Adrenal gland (tissue), 12 donors: ENCODE measurements around the gene TTC23. TPM values are rescaled to one million over a fixed set of nuclear protein-coding genes. Genes with fewer than 3 reads are reported as not detected.

ENCODE experiments used
- DNase-seq, 7 donors: peaks; one replicate each; pipeline ENCODE4 v3.0.0-alpha.2; 2019 to 2020
- H3K27ac ChIP-seq, 5 donors: fragments of 200-600 bp; sonication (generic) in 4 of 5; 1 replicate in 3 of 5; 2 replicates in 2 of 5; pipeline versions ENCODE4 v1.5.1 to v1.8.0; 2016 to 2020; ENCODE audit warnings: mild to moderate bottlenecking in 1 of 5
- H3K27me3 ChIP-seq: fragments of 200-600 bp; 2 replicates; pipeline ENCODE4 v1.8.0; 2021
- H3K36me3 ChIP-seq, 2 donors: fragments of 200-600 bp; replicated peaks in 1 of 2; 1 replicate in 1 of 2; 2 replicates in 1 of 2; pipeline versions ENCODE4 v1.5.1 to v1.8.0; 2018 to 2022
- H3K4me1 ChIP-seq, 2 donors: fragments of 200-600 bp; replicated peaks in 1 of 2; 1 replicate in 1 of 2; 2 replicates in 1 of 2; pipeline versions ENCODE4 v1.5.1 to v1.8.0; 2018 to 2021
- H3K4me3 ChIP-seq, 4 donors: fragments of 200-600 bp; sonication (generic) in 3 of 4; one replicate each; pipeline ENCODE4 v1.5.1; 2016 to 2018
- H3K9me3 ChIP-seq, 3 donors: fragments of 200-600 bp; sonication (generic) in 1 of 3; replicated peaks in 1 of 3; 1 replicate in 2 of 3; 2 replicates in 1 of 3; pipeline versions ENCODE4 v1.5.1 to v1.8.0; 2016 to 2021
- POLR2A ChIP-seq, 2 donors: fragments of 450-650 bp; IDR thresholded peaks; one replicate each; pipeline ENCODE4 v1.6.1; 2017; ENCODE audit warnings: antibody characterized with exemption in 2 of 2, mild to moderate bottlenecking in 2 of 2, moderate library complexity in 1 of 2
- WGBS, 4 donors: extraction: QIAGEN DNeasy Blood & Tissue Kit in 2 of 4; methylation state at CpG; one replicate each; pipeline versions ENCODE4 v1.1.5 to v1.1.7; 2013 to 2017; 5-methylcytosine and 5-hydroxymethylcytosine counted together
- intact Hi-C, 2 donors: fragments of 100-400 bp; cut with DNase I; formaldehyde crosslinking; loops; one replicate each; pipeline versions ENCODE4 v1.14.1 to v1.15.0; 2022 to 2023
- polyA plus RNA-seq, 3 donors: library from polyadenylated mRNA; stranded (reverse); fragments of 200-250 nt in 2 of 3; fragments of 350-450 nt in 1 of 3; fragmentation: Illumina TruSeq in 1 of 3; extraction: RNeasy Lipid Tissue Mini Kit (QIAGEN cat#74804) in 1 of 3; gene quantifications; one replicate each; pipeline ENCODE4 v1.2.3, GENCODE V29; 2013 to 2014
- total RNA-seq, 9 donors: library from RNA; depleted of rRNA in 4 of 9; stranded (reverse); fragments of >200 nt in 4 of 9; fragments of 120-200 nt in 1 of 9; fragmentation: NEBNext Ultra II Directional in 1 of 9; extraction: Animal tissue kit (Norgen Biotek cat#: 25700) in 1 of 9; gene quantifications; one replicate each; pipeline versions ENCODE4 v1.1.0 to v1.2.4, GENCODE V29; 2013 to 2023
- TF ChIP-seq, protein P1 (sequence below), 6 experiments: fragments of 450-650 bp in 4 of 6; fragments of 200-600 bp in 2 of 6; sonication (generic) in 1 of 6; IDR thresholded peaks; 1 replicate in 5 of 6; 2 replicates in 1 of 6; pipeline versions ENCODE4 v1.5.1 to v1.8.0; 2016 to 2021; ENCODE audit warnings: antibody characterized with exemption in 6 of 6, mild to moderate bottlenecking in 2 of 6, moderate library complexity in 1 of 6
- donor health status: healthy with polysubstance abuse.
- donor health status: Bipolar disorder and iron deficiency.
- donor health status: DM: yes; HTN: yes; CAD: no.
- donor health status: DM: no; HTN: no; CAD: no.
- donor health status: DM: no; HTN: no; CAD: no.
- donor health status: DM: yes; HTN: yes; CAD: no.

TTC23 gene
- total and polyA plus RNA-seq, 12 donors: 10.9 to 42.0 (median 22.6) TPM

DNA sequence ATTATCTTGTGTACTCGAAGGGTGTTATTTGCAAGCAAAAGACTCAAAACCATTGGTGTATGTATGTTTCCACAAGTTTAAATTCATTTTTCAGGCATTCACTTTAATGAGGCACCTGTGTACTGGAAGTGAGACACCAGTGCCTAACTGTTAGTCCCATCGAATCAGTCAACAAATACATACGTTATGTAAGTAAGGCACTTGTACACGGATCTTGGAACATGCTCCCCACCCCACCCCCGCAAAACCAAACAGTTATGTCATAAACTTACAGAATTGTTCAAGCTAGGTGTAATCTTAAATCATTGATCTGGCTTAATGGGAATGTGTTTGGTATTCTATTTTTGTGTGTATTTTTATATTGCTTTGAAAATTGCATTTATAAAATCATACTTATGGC, 19.1 kb upstream of the TTC23 start:
- intact Hi-C loops: no loop called here
- 75 to 87% (median 82%) methylated on average over 5 of the region's 5 CpGs for WGBS, 4 donors
- no peak for DNase-seq

DNA sequence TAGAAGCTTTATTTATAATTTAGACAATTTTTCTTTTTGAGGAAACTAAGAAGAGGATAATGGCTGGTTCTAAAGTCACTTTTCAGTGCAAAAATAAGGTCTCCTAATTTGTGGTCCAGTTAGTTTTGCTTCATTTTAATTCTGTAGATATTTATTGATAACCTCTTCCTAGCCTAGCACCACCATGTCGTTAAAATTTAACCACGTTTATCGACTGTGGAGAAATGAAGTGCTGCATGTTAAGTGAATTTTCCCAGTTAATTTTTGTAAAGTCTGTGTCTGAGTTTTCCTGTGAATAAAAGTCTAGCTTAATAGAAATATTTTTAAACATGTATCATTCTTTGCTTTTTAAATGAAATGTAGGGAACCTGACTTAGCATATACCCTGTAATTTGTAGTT, 18.6 kb upstream of the TTC23 start:
- no peak for DNase-seq
- no peaks in the 10 kb centered on the region for H3K27me3 ChIP-seq
- H3K36me3 ChIP-seq: no peaks in the 10 kb centered on the region
- no peak for TF ChIP-seq POLR2A (IDR thresholded peaks at IDR 0.05)
- TF ChIP-seq, protein P1, sequence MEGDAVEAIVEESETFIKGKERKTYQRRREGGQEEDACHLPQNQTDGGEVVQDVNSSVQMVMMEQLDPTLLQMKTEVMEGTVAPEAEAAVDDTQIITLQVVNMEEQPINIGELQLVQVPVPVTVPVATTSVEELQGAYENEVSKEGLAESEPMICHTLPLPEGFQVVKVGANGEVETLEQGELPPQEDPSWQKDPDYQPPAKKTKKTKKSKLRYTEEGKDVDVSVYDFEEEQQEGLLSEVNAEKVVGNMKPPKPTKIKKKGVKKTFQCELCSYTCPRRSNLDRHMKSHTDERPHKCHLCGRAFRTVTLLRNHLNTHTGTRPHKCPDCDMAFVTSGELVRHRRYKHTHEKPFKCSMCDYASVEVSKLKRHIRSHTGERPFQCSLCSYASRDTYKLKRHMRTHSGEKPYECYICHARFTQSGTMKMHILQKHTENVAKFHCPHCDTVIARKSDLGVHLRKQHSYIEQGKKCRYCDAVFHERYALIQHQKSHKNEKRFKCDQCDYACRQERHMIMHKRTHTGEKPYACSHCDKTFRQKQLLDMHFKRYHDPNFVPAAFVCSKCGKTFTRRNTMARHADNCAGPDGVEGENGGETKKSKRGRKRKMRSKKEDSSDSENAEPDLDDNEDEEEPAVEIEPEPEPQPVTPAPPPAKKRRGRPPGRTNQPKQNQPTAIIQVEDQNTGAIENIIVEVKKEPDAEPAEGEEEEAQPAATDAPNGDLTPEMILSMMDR (IDR thresholded peaks at IDR 0.05): no peak
- WGBS, 4 donors: 91 to 96% (median 94%) methylated on average over 3 of the region's 3 CpGs
- H3K4me1 ChIP-seq: no peaks in the 10 kb centered on the region
- H3K4me3 ChIP-seq: no peak overlapping the region
- H3K27ac ChIP-seq: no peak overlapping the region
- H3K9me3 ChIP-seq: no peaks in the 10 kb centered on the region
- intact Hi-C loops: no loop called here

More for the DNA sequence above, 19.1 kb upstream of the TTC23 start:
- Histone ChIP-seq H3K36me3 (no peaks in the 10 kb centered on the region), H3K9me3 (no peaks in the 10 kb centered on the region), H3K27me3 (no peaks in the 10 kb centered on the region), H3K4me1 (no peaks in the 10 kb centered on the region), H3K4me3 (no peak overlapping the region), H3K27ac (no peak overlapping the region)
- TF ChIP-seq, protein P1 (IDR thresholded peaks at IDR 0.05): no peak
- TF ChIP-seq POLR2A (IDR thresholded peaks at IDR 0.05): no peak

DNA sequence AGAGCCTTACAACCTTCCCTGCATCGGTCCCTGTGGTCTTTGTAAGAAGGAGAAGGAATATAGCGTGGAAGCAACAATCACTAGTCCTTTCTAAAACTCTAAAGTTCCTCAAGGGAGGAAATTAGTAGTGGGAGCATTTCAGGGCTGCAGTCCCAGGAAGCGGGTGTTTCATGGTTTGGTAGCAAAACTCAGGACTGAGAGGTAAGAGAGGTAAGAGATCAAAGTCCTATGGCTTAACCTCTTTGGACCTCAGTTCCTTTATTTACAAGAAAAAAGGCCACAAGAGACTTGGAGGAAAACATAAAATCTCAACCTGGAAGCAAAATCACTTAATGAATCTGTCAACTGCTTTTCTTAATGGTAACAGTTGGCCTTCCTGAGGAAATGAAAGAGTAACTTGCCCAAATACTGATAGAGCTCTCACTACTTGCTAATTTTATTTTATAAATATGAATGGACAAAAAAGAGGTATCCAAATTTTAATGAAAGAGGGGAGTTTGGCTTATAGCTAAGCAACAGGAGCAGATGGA, 16.2 kb upstream of the TTC23 start:
- no peaks in the 10 kb centered on the region for H3K36me3 ChIP-seq
- no peaks in the 10 kb centered on the region for H3K9me3 ChIP-seq
- no peak overlapping the region for H3K4me3 ChIP-seq
- no peak overlapping the region for H3K27ac ChIP-seq
- intact Hi-C loops: no loop called here
- no peak for TF ChIP-seq POLR2A (IDR thresholded peaks at IDR 0.05)
- H3K4me1 ChIP-seq: no peaks in the 10 kb centered on the region
- no peaks in the 10 kb centered on the region for H3K27me3 ChIP-seq
- no peak for DNase-seq
- WGBS, 4 donors: 93 to 99% (median 96%) methylated on average over 3 of the region's 3 CpGs

DNA sequence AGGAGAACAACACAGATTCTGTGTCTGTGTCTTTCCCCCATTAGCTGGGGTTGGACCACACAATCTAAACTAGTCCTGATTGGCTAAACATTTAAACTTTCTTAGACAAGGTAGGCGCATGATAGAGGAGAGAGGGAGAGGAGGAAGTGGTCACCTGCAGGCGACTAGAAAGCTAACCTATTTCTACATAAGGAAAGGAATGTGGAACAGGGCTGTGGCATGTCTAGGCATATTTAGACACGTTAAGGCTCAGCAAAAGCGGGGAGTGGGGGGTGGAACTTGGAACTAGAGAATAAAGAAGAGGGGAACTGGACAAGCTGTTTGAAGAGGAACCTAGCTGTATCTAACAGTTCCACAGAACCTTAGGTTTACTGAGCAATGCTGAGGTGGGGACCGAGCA, 14.7 kb upstream of the TTC23 start:
- Histone ChIP-seq H3K36me3 (no peaks in the 10 kb centered on the region), H3K27me3 (no peaks in the 10 kb centered on the region), H3K4me1 (no peaks in the 10 kb centered on the region), H3K27ac (no peak overlapping the region), H3K9me3 (no peaks in the 10 kb centered on the region), H3K4me3 (no peak overlapping the region)
- WGBS, 4 donors: 87 to 95% (median 93%) methylated on average over 5 of the region's 5 CpGs
- intact Hi-C loops: no loop called here
- DNase-seq: no peak
- TF ChIP-seq POLR2A (IDR thresholded peaks at IDR 0.05): no peak
- TF ChIP-seq, protein P1 (IDR thresholded peaks at IDR 0.05): no peak

DNA sequence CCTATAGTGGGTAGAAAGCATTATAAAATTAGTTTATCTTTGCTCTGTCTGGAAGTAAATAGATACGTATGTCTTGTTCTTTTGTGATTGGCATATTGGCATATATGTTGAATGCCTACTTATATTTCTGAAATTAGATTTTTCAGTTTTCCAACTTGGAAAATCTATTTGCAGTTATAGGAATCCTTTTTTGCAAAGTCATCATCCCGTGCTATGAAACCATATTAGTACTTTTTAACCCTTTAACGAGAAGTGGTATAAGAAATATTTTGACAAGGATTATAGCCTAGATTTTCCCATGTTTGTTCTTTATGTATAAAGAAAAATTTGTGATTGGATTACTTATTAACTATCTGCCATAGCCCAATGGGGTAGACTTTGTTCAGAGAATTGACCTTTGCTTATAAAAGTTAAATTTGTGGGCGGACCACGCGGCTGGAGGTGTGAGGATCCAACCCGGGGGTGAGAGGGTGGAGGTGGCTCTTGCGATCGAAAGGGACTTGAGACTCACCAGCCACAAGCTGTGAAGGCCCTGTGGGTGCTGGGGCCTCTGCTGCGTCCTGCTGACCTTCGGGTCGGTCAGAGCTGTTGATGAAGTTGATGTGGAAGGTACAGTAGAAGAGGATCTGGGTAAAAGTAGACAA, 7.8 kb upstream of the TTC23 start:
- Histone ChIP-seq H3K9me3 (no peaks in the 10 kb centered on the region), H3K36me3 (peaks cover 0 to 6% of the 10 kb centered on the region in 2 donors), H3K27me3 (no peaks in the 10 kb centered on the region), H3K27ac (no peak overlapping the region), H3K4me3 (no peak overlapping the region), H3K4me1 (peaks cover 0 to 18% of the 10 kb centered on the region in 2 donors)
- WGBS, 4 donors: 95 to 98% (median 96%) methylated on average over 12 of the region's 12 CpGs
- TF ChIP-seq, protein P1 (IDR thresholded peaks at IDR 0.05): no peak
- TF ChIP-seq POLR2A (IDR thresholded peaks at IDR 0.05): no peak
- no peak for DNase-seq
- intact Hi-C loops: no loop called here
